Liver (tissue), 3 donors: ENCODE results near the gene TMEM178B.

ENCODE experiments used
- CTCF ChIP-seq: fragments of 150-350 bp; IDR thresholded peaks from 2 replicates; pipeline ENCODE4 v1.5.1; 2017; ENCODE audit warnings: improper control_type of control experiment, low read depth, low read length; ENCODE audit not compliant: missing input control
- JUND ChIP-seq, 2 donors: IDR thresholded peaks; 2 replicates each; pipeline ENCODE4 v1.6.1; 2016; ENCODE audit warnings: antibody characterized with exemption in 2 of 2
- RAD21 ChIP-seq, 2 donors: IDR thresholded peaks; 2 replicates each; pipeline ENCODE4 v1.6.1; 2016; ENCODE audit warnings: antibody characterized with exemption in 2 of 2, mild to moderate bottlenecking in 2 of 2
- REST ChIP-seq: IDR thresholded peaks from 2 replicates; pipeline ENCODE4 v1.6.1; 2016; ENCODE audit warnings: antibody characterized with exemption, mild to moderate bottlenecking
- SP1 ChIP-seq: IDR thresholded peaks from 2 replicates; pipeline ENCODE4 v1.6.1; 2018; ENCODE audit warnings: antibody characterized with exemption, mild to moderate bottlenecking
- TAF1 ChIP-seq: conservative IDR thresholded peaks from 2 replicates; pipeline ENCODE4 v1.6.1; 2016; ENCODE audit warnings: antibody characterized with exemption, mild to moderate bottlenecking
- donor health status: healthy.
- donor health status: healthy.

DNA sequence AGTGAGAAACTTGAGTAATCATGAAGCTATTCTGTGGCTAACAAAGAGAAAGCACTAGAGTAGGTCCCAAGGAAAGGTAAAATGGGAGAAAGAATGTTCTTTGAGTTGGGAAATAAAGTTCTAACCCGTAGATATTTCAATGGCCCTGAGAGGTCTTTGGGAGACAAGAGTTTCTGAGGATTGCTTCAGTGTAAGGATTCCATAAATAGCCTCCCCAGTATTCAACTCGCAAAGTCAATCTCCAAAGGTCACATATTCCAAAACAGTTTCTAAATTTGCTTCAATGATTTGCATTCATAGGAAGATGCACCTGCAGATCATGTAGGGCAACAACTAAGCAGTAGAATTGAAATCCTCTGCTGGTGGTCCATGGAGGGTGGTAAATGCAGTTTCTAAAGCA is 238.5 kb downstream of the TMEM178B start:
- TF ChIP-seq SP1 (no peak), TAF1 (no peak), CTCF (no peak), RAD21 (IDR thresholded peaks at IDR 0.05) (no peak), REST (no peak), JUND (IDR thresholded peaks at IDR 0.05) (no peak)
